Right cardiac atrium (tissue), 5 donors: ENCODE measurements around the gene TRIM46. TPM values are rescaled to one million over a fixed set of nuclear protein-coding genes. Genes with fewer than 3 reads are reported as not detected.

Experiments used
- ATAC-seq, 2 donors: fragments of 200-7000 bp; cut with Tn5 transposase; one replicate each; pipeline versions ENCODE4 v1.8.0 to v1.9.1; 2020; ENCODE audit warnings: moderate library complexity in 2 of 2, mild to moderate bottlenecking in 1 of 2
- DNase-seq, 3 donors: peaks; one replicate each; pipeline ENCODE4 v3.0.0-alpha.2; 2020
- H3K27ac ChIP-seq: one replicate; pipeline ENCODE4 v1.5.1; 2013; ENCODE audit warnings: mild to moderate bottlenecking, low read length, control low read depth, moderate library complexity
- H3K27me3 ChIP-seq: one replicate; pipeline ENCODE4 v1.6.1; 2013; ENCODE audit not compliant: control insufficient read depth, insufficient read depth
- H3K4me1 ChIP-seq: one replicate; pipeline ENCODE4 v1.6.1; 2013; ENCODE audit warnings: low read length; ENCODE audit not compliant: control insufficient read depth, insufficient read depth
- H3K4me3 ChIP-seq: one replicate; pipeline ENCODE4 v1.5.1; 2013; ENCODE audit warnings: low read length, control low read depth
- H3K9me3 ChIP-seq: one replicate; pipeline ENCODE4 v1.6.1; 2013; ENCODE audit warnings: low read length; ENCODE audit not compliant: control insufficient read depth
- WGBS: extraction: QIAGEN DNeasy Blood & Tissue Kit; methylation state at CpG from one replicate; pipeline ENCODE4 v1.1.7; 2013; 5-methylcytosine and 5-hydroxymethylcytosine counted together
- intact Hi-C, 4 donors: fragments of 100-400 bp; cut with DNase I; formaldehyde crosslinking; loops; one replicate each; pipeline versions ENCODE4 v1.11.0 to v1.14.0; 2022 to 2023
- long read RNA-seq, 4 donors: library from polyadenylated mRNA; unstranded; transcript quantifications; one replicate each; pipeline ENCODE4 v2.0.0, GENCODE V29; 2020 to 2021
- polyA plus RNA-seq: library from polyadenylated mRNA; stranded (reverse); fragments of 200-250 nt; gene quantifications from one replicate; pipeline ENCODE4 v1.2.3, GENCODE V29; 2013
- total RNA-seq, 4 donors: library from RNA; stranded (reverse); fragmentation: NEBNext Ultra II Directional; extraction: Animal tissue kit (Norgen Biotek cat#: 25700); gene quantifications; one replicate each; pipeline ENCODE4 v1.2.1, GENCODE V29; 2021
- donor health status: healthy with polysubstance abuse.
- donor health status: DM: no; HTN: yes; CAD: no.
- donor health status: DM: no; HTN: no; CAD: no.
- donor health status: DM: no; HTN: yes; CAD: no; lungs with severe emphysema.
- donor health status: DM: yes; HTN: yes; CAD: no.

Gene TRIM46
- total RNA-seq = under 1 TPM; 0.17 to 0.37 (median 0.26) TPM
- polyA plus RNA-seq = 0.18 TPM
- long read RNA-seq, donor 1 = 0 reads
- long read RNA-seq, donor 2, partial matches to known transcripts = 1 of 1 reads
- long read RNA-seq, donor 2, other reads (novel, unspliced or antisense) = 0 of 1 reads
- long read RNA-seq, donor 3, partial matches to known transcripts = 0 of 3 reads
- long read RNA-seq, donor 3, other reads (novel, unspliced or antisense) = 3 of 3 reads
- long read RNA-seq, donor 4 = 0 reads

GRCh38 chr1:155173478-155174323 is at the start of gene TRIM46:
Gene TRIM46, plus strand, starts transcription at chr1:155173849. Its CDS starts 118 bp downstream, at chr1:155173967.
- peak; percentile 34 to 78 (median 69) for DNase-seq
- ATAC-seq = no peak
- WGBS = 2% methylated on average over 38 of the region's 38 CpGs
- Histone ChIP-seq H3K27me3 (no peaks in the 10 kb centered on the region), H3K4me3 (peak within 1 kb of the TSS; percentile 79), H3K9me3 (no peaks in the 10 kb centered on the region), H3K4me1 (no peaks in the 10 kb centered on the region), H3K27ac (peak within 1 kb of the TSS; percentile 86)
- intact Hi-C loops = loop anchor here in 2 of 4 donors (10.0 kb wide), 1 partner anchor 51 kb away; no protein-coding TSS in a partner anchor

- WGBS = 68% methylated on average over 16 of the region's 16 CpGs
- ATAC-seq (no peak), DNase-seq (no peak)
- intact Hi-C loops = loop anchor here in 3 of 4 donors (5.0 kb wide), 2 partner anchors 32 to 43 kb away; no protein-coding TSS in a partner anchor
- Histone ChIP-seq H3K4me1 (no peaks in the 10 kb centered on the region), H3K27ac (peak overlapping the region; percentile 12), H3K27me3 (no peaks in the 10 kb centered on the region), H3K9me3 (no peaks in the 10 kb centered on the region), H3K4me3 (no peak overlapping the region)
These were observed 48.9 kb upstream of the TRIM46 start for GRCh38 chr1:155124503-155125463.

- DNase-seq (peak in 2 of 3 donors; percentile 21 to 62), ATAC-seq (no peak)
- no peak overlapping the region for H3K27ac ChIP-seq
- H3K4me1 ChIP-seq = no peaks in the 10 kb centered on the region
- intact Hi-C loops = loop anchor here in 3 of 4 donors (5.0 kb wide), 2 partner anchors 33 to 42 kb away; no protein-coding TSS in a partner anchor
- H3K4me3 ChIP-seq = no peak overlapping the region
- WGBS = 72% methylated on average over 11 of the region's 11 CpGs
- H3K9me3 ChIP-seq = no peaks in the 10 kb centered on the region
- no peaks in the 10 kb centered on the region for H3K27me3 ChIP-seq
These were observed 48.1 kb upstream of the TRIM46 start for GRCh38 chr1:155125511-155125945.

GRCh38 chr1:155125946-155126555 is 47.6 kb upstream of the TRIM46 start:
- WGBS = 28% methylated on average over 53 of the region's 53 CpGs
- intact Hi-C loops = loop anchor here in 3 of 4 donors (5.0 kb wide), 2 partner anchors 34 to 41 kb away; no protein-coding TSS in a partner anchor
- no peaks in the 10 kb centered on the region for H3K4me1 ChIP-seq
- DNase-seq = peak; percentile 76 to 89 (median 85)
- H3K9me3 ChIP-seq = no peaks in the 10 kb centered on the region
- H3K27me3 ChIP-seq = no peaks in the 10 kb centered on the region
- H3K4me3 ChIP-seq = peak overlapping the region; percentile 79
- peak overlapping the region; percentile 3 for H3K27ac ChIP-seq
- peak; percentile 53 to 58 for ATAC-seq

- intact Hi-C loops = loop anchor here in 3 of 4 donors (5.0 kb wide), 2 partner anchors 34 to 41 kb away; no protein-coding TSS in a partner anchor
- no peaks in the 10 kb centered on the region for H3K4me1 ChIP-seq
- DNase-seq = peak; percentile 43 to 75 (median 70)
- H3K9me3 ChIP-seq = no peaks in the 10 kb centered on the region
- 3% methylated on average over 32 of the region's 32 CpGs for WGBS
- H3K27me3 ChIP-seq = no peaks in the 10 kb centered on the region
- peak; percentile 3 to 7 for ATAC-seq
- peak overlapping the region; percentile 3 for H3K27ac ChIP-seq
- H3K4me3 ChIP-seq = peak overlapping the region; percentile 79
These were observed 47.0 kb upstream of the TRIM46 start for GRCh38 chr1:155126556-155127104.

GRCh38 chr1:155127105-155127966 is 46.3 kb upstream of the TRIM46 start, which contains the start of gene EFNA1:
Gene EFNA1, plus strand, starts transcription at chr1:155127876. Its CDS starts 102 bp downstream, at chr1:155127978.
- DNase-seq (peak; percentile 77 to 91 (median 91)), ATAC-seq (peak; percentile 74 to 76)
- peak within 1 kb of the TSS; percentile 79 for H3K4me3 ChIP-seq
- H3K27ac ChIP-seq = peak within 1 kb of the TSS; percentile 81
- H3K27me3 ChIP-seq = no peaks in the 10 kb centered on the region
- under 1% methylated on average over 76 of the region's 76 CpGs for WGBS
- no peaks in the 10 kb centered on the region for H3K4me1 ChIP-seq
- no peaks in the 10 kb centered on the region for H3K9me3 ChIP-seq
- intact Hi-C loops = loop anchor here in 3 of 4 donors (5.0 kb wide), 2 partner anchors 35 to 40 kb away; no protein-coding TSS in a partner anchor

- H3K4me3 ChIP-seq = peak overlapping the region; percentile 79
- DNase-seq (no peak), ATAC-seq (peak in 1 of 2 donors; percentile 0)
- WGBS = 3% methylated on average over 17 of the region's 17 CpGs
- no peaks in the 10 kb centered on the region for H3K4me1 ChIP-seq
- no peaks in the 10 kb centered on the region for H3K27me3 ChIP-seq
- H3K27ac ChIP-seq = peak overlapping the region; percentile 81
- no peaks in the 10 kb centered on the region for H3K9me3 ChIP-seq
- intact Hi-C loops = loop anchor here in 3 of 4 donors (5.0 kb wide), 2 partner anchors 36 to 39 kb away; no protein-coding TSS in a partner anchor
These were observed 45.5 kb upstream of the TRIM46 start for GRCh38 chr1:155127967-155128754.

- Histone ChIP-seq H3K27ac (peak overlapping the region; percentile 81), H3K4me1 (no peaks in the 10 kb centered on the region), H3K9me3 (no peaks in the 10 kb centered on the region), H3K4me3 (peak overlapping the region; percentile 79), H3K27me3 (no peaks in the 10 kb centered on the region)
- 15% methylated on average over 14 of the region's 14 CpGs for WGBS
- peak; percentile 32 to 76 (median 73) for DNase-seq
- intact Hi-C loops = loop anchor here in 3 of 4 donors (5.0 kb wide), 2 partner anchors 37 to 38 kb away; no protein-coding TSS in a partner anchor
- ATAC-seq = peak; percentile 8 to 35
These were observed 44.7 kb upstream of the TRIM46 start for GRCh38 chr1:155128755-155129473.
